Activated T-helper 1 cell treated with Interleukin-2 at 50 U/mL for 16 hours (primary cell): ENCODE data around the gene FAR1.

Experiments used
- DNase-seq: peaks from one replicate; pipeline ENCODE4 v3.0.0-alpha.2; 2020; ENCODE audit warnings: low read depth

FAR1 gene

DNA sequence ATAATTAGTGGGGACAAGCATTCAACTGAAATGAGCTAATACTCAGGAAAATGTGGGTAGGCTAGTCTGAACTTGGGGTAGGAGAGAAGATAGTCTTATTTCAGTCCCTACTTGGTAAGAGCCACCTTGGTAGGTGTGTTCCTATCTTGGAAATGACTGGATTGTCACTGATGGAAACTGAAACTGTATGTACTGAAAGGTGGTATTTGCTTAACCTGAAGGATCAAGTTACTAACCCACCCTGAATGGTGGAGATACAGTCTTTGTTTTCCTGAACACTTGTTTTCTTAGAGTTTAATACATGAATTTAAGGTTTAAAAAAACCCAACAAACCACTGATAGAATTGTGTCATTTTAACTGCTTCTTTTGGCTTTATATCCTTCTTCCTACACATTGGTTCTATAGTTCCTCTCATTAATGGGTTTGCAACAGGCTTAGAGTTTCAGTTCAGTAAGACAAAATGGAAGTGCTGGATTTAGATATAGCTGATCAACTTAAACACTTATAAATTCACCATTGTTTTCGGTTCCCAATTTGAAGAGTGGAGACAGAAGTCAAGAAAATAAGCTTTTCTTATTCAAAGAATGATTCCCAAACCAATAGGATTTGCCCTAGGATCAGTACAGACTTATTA, 4.2 kb downstream of the FAR1 start:
- no peak for DNase-seq

DNA sequence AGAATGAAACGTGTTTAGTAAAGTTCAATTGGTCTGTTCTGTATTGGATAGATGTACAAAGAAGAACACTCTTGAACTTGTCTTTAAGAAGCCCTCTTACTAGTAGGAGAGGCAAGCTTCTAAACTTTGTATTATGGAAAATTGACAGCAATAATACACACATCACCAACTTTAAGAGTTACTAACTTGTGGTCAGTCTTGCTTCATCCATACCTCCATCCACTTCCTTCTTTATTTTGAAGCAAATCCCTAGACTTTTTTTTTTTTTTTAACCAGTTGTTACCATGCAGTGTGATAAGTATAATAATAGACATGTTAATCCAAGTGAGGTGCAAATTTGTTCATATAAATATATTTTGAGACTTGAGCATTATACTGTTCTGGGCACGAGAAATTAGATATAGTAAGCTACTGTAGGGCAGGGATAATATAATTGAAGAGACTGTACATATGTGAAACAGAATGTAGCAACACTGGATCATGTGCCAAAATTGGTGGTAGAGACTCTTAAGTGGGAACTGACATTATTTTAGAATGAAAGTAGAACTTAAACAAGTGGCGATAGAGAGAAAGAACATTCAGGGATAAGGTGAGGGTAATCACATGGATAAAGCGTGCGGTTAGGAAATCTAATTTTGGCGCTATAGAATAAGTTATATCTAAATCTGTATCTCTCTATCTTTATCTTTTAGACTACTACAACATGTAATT, 6.5 kb downstream of the FAR1 start:
- DNase-seq = no peak

DNA sequence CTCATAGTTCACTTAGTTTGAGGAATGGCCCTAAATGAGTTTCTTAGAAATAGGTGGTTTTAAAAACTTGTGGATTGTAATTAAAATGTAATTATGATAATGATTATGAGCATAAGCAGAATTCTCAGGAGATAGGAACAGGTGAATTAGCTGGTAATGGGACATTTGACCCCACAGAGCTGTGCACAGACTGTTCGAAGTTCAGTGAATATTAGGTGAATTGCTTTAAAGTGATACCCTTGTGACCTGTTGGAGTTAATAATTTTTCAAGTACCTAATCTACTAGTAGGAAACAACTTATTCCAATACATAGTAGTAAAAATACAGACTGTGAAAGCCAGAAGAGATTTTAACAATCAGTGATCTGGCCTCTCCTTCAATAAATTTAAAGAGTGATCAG, 8.1 kb downstream of the FAR1 start:
- DNase-seq = no peak

DNA sequence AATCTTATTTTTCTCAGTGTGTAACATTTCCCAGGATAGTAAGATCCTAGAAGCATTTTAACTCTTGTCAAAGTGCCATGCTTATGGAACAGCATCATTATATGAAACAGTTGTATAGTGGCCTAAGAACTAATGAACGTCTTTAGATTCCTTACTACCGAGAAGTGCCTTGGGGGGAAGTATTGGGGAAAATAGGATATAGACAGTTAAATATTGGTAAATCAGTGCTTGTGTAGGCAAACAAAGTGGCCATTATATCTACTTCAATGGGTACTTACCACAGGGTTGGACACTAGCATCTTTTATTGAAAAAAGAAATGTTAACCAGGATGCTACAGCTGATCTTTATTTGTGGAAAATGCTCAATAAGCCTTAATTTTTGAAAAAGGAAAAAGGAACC, 11.3 kb downstream of the FAR1 start:
- no peak for DNase-seq

DNA sequence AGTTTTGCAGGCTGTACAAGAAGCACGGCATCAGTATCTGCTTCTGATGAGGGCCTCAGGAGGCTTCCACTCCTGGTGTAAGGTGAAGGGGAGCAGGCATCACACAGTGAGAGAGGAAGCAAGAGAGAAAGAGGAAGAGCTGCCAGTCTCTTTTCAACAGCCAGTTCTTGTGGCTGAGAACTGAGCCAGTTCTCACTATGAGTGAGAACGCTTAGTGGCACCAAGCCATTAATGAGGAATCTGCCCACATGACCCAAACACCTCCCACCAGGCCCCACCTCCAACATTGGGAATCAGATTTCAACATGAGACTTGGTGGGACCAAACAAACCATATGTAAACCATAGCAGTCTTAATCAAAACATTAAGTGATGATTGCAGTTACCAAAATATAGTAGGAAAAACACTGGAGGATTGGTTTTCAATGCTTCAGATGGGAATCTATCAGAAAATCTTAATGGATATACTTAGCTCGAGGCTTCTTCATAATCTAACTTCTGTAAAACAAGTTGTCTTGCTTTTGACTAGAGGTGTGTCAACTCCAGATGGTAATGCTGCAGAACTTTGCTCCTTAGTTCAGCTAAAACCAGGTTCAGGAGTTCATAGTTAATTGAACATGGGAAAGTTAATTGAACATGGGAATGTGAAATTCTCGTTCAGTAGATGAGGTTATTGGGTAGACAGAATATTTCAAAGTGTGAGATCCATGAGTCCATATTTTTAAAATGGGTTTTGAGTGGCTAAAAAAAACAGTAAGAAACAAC, 12.2 kb downstream of the FAR1 start:
- no peak for DNase-seq

DNA sequence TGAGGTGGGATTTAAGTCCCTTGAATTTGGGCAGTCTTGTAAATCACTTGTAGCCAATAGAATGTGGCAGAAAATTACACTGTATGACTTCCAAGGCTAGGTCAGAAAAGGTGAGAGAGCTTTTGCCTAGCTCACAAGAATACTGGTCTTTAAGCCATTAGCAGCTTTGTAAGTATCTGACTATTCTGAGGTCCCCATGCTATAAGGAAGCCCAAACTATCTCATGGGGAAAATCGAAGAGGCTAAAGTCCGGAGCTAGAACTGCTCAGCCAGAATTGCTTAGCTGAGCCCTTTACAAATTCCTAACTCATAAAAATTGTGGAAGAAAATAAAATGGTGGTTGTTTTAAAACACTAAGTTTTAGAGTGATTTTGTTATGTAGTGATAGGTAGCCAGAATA, 13.0 kb downstream of the FAR1 start:
- DNase-seq = no peak

DNA sequence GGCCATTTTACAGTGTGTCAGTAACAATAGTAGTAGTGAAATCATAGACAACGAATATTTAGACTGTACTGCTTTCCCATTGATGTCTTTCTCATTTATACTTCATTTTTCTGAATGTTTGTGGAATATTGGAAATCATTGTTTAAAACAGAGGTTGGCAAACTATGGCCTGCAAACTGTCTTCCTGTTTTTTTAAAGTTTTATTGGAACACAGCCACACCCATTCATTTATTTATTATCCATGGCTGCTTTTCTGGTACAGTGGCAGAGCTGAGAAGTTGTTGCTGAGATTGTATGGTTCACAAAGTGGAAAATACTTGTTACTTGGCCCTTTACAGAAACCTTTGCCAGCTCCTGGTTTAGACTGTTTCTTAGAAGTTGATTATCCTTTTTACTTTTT, 13.7 kb downstream of the FAR1 start:
- DNase-seq = no peak

DNA sequence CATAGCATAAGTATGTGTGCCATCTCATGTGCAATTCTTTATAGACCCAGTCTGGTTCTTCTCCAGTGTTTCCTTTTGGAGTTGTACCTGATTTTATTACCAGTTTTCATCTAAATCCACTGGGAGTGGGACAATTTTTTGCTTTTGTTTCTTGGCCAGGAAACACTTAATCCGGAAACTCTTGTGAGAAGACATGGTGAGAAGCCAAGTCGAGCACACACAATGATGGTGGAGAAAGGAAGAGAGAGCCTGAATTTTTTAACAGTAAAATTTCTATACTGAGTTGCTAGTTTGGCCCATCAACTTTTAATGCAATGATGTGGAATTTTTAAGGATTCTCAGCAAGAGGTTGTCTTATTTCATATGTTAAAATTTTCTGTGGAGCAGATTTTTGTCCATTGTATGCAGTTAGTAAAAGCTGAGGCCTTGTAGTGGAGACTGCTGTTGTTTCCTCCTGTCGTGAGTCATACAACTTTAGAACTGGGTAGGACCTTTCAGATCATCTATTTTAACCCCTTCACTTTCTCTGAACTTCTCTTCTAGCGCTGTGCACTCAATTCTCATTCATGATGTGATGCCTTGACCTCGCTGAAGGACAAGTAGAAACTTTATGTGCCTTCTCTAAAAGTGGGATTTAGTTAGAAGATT, 17.1 kb downstream of the FAR1 start:
- no peak for DNase-seq

DNA sequence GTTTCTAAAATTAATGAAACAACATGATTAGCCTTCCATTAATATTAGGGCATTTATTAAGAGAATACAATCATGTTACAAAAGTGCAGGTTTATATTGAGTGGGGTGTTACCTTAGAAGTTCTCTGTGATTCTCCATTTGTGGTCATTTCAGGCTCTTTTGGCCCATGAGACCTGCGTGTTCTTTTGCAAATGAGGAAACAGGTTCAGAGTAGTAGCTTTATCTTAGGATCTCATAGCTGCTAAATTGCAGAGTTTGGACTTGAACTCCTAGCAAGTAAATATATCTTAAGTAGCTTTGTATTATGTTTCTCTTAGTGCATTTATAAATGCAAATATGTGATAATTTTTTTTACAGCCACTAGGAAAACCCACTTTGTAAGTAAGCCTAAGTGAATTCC, 18.3 kb downstream of the FAR1 start:
- no peak for DNase-seq

DNA sequence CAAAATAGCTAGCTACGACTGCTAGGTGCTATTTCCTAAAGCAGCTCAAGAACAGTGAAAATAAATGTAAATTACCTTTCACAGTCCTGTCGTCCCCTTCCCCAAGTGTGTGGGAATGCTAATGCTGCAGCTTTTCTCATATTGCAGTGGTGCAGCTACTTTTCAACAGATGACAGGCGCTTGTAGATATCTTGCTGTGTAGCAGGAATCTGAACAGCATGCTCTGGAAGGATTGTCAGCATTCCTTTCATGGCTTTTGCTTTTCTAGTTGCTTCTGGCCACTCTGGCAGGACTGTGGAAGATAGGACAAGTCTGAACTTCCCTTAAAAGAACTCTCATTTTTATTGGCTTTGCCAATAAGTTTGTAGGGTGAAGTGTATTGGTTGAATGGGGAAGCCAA, 18.8 kb downstream of the FAR1 start:
- DNase-seq = no peak

DNA sequence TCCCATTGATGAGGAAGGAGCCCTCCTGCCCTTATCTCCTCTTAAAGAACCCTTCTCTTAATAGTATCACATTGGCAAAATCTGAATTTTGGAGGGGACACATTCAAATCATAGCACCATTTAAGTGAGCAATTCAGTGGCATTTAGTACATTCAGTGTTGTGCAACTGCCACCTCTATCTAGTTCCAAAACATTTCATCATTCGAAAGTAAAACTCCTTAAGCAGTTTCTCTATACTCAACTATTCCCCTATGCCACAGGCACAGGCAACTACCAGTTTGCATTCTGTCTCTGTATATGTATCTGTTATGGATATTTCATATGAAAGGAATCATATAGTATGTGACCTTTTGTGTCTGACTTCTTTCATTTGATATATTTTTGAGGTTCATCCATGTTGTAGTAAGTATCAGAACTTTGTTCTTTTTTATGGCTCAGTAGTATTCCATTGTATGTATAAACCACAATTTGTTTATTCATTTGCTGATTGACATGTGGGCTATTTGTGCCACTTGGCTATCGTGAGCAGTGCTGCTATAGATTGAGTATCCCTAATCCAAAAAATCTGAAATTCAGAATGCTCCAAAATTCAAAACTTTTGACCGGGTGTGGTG, 22.9 kb downstream of the FAR1 start:
- DNase-seq = no peak

DNA sequence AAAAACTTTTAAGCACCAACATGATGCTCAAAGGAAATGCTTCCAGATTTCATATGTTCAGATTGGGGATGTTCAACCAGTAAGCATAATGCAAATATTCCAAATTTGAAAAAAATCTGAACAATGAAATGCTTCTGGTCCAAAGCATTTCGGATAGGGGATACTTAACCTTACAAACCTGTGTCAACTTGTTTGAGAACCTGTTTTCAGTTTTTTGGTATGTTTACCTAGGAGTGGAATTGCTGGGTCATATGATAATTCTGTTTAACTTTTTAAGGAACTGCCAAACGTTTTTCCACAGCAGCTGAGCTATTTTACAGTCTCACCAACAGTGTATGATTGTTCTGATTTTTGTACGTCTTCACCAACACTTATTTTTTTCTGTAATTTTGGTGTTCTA, 23.7 kb downstream of the FAR1 start:
- DNase-seq = no peak

DNA sequence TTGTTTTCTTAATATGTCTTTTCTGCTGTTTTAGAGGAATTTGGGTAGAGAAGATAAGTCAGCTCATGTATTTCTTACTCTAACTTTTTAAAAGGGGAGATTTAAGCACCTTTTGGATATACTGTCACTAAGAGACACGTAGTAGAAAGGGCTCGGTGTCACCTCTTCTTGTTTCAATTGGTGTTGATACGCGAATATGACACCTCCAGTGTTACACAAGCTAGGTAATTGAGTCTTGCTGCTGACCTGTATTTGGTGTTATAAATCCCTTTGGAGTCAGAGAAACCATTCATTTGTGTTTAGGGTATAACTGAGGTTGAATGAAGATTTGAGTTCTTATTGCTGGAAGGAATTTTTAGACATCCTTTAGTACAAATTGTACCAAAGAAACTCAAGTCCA, 25.6 kb downstream of the FAR1 start:
- DNase-seq = no peak

DNA sequence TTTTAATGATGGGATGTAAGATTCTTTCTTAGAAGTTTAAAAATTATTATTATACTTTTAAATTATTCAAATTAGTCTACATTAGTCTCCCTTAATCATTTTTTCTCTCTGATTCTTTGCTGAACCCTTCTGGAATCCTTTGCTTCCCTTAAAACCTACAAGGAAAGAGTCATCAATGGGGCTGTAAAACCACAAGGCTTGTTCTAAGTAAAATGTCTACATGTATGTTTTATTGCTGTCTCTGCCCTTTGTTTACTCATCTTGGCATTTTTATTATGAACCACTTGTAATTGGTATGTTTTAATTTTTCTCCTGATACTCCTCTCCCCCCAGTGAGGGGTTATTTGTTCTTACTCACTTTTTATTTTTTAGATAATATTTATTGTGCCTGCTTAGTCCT, 27.4 kb downstream of the FAR1 start:
- DNase-seq = no peak

DNA sequence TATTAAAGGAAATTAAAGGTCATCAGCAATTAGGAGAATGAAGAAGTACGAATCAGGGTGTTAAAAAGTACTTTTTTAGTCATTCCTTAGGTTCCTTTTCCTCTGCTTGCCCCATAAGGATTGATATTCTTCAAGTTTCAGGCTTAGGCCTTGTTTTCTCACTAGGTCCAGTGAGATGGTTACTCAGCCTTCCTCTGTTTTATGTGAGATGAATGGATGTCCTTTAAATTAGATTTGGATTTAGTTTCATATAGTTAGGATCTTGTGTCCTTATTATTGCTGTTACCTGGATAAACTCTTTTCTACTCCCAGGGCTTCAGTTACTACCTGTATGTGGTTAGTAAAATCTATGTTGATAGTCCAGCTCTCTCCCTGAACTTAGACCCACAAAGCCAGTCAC, 29.2 kb downstream of the FAR1 start:
- DNase-seq = no peak

DNA sequence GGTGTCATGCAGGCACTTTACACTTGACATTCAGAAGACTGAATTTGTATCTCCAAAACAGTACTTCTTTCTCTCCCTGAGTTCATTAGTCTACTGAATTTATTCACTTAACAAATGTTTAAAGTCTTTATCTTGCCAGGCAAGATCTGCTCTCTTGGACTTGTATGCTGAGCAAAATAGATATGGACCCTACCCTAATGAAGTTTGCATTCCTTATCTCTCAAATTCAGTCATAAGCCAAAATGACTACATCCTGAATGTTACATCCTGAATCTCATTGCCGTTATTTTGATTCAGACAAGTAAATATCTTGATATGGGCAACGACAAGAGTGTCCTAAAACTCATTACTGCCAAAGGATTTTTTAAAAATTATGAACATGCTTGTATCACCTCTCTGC, 29.7 kb downstream of the FAR1 start:
- DNase-seq = no peak

DNA sequence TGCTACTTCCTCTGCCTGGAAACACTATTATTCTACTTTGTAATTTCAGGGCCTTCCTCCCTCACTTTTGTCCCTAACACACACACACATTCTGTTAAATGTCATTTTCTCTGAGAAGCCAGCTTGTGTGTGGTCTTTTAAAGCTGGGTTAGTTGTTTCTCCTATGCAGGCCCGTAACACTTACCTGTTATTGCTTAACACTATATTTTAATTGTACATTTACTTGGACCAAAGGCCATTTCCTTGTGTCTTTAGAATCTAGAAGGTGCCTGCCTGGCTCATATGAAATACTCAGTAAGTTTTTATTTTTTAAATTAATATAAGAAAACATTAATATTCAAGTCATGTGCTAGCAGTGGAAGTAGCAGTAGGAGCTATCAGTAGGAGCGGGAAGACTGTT, 30.6 kb downstream of the FAR1 start:
- DNase-seq = no peak

DNA sequence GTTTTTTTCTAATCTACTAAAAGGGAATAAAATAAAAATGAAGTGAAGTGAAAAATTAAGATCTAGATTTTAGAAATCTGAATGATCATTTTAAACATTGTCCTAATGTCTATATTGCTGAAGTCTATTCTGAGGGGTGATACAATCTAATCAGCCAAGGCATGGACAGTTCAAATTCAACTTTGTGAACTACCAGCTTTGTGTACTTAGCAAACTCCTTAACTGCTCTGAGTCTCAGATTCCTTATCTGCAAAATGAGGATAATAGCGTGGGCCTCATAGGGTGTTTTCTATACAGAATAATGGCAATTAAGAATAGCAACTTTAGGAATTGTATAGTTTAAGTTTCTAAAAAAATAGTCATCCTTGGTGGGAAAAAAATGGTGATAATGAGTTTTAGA, 31.4 kb downstream of the FAR1 start:
- DNase-seq = no peak

DNA sequence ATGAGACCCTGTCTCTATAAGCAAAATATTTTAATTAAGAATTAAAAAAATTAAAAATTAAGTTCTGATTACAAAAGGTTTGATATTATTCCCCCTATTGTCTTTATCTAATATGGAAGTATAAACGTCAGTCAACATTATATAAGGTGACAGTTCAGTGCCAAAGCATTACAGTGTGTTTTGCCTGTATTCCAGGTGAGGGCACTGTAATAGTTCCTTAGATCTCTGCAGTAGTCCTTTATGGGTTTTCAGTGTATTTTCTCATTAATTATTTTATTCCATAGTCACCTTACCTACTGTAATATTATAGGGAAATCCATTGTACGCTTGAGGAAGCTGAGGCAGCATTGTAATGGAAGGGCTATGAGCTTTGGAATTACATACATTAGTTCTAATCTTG, 33.0 kb downstream of the FAR1 start:
- no peak for DNase-seq

DNA sequence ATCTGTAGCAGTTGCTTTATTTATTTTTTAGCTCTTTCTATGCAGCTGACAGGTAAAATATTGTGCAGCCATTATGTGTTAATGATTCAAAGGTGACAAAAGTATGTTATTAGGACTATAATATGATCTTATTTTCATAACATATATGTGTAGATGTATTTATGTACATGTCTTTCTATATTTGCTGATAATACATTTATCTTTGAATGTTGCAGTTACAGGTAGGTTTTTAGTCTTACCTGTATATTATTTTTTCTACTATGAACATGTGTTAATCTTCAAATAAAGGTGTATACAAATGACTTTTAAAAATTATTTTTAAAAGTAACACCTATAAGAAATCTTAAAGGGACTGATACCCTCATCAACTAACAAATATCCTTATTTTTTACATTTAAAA, 33.6 kb downstream of the FAR1 start:
- no peak for DNase-seq

DNA sequence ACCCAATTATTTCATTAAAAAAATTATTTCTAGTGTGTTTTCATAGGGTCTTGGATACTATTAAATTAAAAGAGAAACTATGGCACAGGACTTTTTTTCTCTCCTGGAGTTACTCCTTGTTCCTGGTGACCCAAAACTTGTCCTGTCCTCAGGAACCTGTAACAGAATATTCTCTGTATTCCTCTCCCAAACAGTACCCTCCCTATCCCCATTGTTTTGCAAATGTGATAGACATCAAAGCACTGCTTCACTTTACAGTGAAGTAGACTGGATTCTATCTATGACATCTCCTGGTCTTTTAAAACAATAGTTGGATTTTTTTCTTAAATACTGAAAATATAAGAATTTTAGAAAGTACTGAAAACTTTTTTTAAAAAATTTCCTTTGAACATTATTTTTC, 37.2 kb downstream of the FAR1 start:
- no peak for DNase-seq

DNA sequence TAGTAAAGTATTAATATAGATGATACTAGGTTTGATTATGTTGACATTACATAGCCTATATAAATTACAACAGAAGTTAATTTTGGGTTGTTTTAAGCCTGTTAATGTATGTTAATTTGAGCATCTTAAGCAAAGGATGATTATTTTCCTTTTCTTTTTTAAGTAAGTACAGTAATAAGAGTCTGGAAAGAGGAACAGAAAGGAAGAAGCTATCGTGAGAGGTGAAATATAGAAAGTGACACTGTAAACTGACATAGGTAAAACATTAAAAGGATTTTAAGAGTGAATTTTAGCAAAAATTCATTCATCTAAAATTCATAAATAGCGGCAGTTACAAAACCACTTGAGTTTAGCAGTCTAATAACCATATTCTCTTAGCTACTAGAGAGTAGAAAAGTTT, 45.5 kb downstream of the FAR1 start:
- DNase-seq = no peak

DNA sequence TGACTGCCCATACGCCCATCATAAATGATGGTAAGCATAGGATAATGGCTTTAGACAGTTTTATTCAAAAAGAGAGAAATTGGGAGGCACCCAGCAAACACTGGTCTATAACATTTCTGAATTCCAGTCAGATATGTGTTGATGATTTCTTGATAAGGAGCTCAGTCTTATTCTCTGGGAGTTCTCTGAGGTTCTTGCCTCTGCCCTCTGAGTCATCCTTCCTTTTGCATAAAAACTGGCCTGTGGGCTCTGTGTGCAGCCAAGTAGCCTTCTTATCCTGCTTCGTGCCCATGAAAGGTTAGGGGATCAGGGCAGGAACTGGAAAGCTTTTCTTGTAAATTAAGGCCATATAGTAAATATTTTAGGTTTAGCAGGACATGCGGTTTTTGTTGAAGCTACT, 48.9 kb downstream of the FAR1 start:
- no peak for DNase-seq
